GM21381 (cell line): Measurements from ENCODE around the gene TANC1.

Experiments used
- ATAC-seq: cut with Tn5 transposase; IDR thresholded peaks from one replicate; pipeline ENCODE4 v1.9.1; 2021; ENCODE audit warnings: mild to moderate bottlenecking, moderate library complexity; ENCODE audit not compliant: unreplicated experiment

TANC1 gene

GRCh38 chr2:159053161-159054031 is 85.0 kb downstream of the TANC1 start:
- no peak for ATAC-seq

DNA sequence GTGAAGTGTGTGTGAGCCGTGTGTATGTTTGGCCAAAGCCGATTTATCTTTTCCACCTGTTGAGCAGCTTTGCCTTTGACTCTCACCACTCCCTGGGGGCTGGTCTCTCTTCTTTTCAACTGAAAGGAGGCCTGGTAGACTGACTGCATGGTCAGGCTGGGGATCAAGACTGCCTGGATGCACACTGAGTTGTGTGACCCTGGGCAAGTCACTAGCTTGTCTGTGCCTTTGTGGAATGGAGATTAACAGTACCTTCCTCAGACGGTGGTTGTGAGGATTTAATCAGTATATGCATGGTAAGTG is 85.5 kb downstream of the TANC1 start:
- ATAC-seq: no peak

- ATAC-seq: no peak
Measured at GRCh38 chr2:159054985-159055384, 86.5 kb downstream of the TANC1 start.

DNA sequence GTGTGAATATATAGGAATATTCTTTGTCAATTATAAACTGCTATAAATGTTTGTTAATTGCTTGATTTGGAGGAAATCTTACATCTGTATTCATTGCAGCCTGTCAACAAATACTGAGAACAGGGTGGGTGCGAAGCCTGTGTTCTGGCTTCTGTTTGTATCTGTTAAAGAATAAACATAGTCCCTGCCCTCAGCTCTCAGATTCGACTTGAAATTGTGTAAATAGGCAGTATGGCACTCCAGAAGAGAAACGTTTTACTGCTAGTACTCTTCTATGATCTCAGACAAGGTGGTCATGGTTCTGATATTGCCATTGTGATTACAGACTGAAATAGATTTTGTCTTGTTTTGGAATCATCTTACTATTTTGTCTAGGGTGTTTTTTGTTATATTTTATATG is 92.1 kb downstream of the TANC1 start:
- ATAC-seq: no peak

DNA sequence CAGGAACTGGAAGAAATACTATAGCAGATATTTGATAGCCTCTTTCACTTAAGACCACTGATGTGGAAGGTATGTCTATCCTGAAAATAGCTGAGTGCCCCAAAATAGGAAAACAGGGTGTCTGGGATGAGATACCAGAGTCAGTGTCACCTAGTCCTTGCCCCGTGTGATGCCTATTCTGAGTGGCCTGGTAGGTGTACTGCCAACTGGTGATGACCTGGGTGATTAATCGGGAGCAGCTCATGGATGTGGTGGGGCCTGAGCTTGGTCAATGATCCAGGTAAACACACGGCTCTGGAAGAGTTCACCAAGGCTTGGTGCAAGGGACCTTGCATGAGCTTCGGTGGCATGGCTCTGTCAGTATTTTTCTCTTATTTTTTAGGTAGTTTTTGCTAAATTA is 95.2 kb downstream of the TANC1 start:
- no peak for ATAC-seq

- ATAC-seq: no peak
Measured at GRCh38 chr2:159064446-159065301, 96.2 kb downstream of the TANC1 start.

DNA sequence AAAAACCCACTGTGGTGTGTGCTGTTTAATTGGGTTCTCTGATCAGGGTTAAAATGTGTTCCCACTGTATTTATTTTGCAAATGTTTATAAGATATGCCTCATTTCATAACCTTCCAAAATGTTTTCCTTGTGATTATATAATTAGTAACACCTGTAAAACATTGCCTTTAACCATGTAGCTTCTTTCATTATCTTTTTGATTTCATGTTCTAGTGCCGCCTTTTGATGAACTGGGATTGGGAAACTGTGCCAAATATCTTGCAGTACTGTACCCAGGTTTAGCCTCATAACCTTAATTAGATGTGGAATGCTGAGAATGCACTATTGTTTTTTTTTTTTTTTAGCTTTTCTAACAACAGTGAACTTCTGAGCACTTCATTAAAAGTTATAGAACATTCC is 96.9 kb downstream of the TANC1 start:
- ATAC-seq: no peak

- ATAC-seq: no peak
Measured at GRCh38 chr2:159065891-159066290, 97.5 kb downstream of the TANC1 start.

DNA sequence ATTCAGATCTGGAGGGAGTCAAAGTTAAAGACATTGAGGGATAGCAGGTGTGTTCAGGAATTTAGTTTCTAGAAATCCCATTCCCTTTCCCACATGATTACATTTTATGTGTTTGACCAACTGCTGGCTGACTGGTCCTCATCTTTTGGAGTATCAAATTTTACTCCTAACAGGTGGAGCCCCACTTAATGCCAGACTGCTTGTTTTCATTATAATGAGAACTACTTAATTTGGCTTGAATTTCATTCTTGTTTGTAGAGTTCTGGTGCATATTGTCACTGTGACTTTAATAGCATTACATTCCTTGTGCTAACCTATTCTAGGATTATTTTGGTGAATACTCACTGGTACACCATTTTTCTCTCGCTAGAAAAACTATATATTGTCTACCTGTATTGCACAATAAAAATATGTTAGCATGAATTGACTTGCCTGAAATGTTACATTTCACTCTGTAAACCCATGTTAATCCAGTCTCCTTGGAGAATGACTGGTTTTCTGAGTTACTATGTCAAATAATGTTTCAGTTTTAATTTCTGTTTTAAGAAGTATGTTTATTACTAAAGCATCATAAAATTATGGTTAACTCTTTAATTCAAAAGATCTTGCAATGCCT is 98.2 kb downstream of the TANC1 start:
- ATAC-seq: no peak

DNA sequence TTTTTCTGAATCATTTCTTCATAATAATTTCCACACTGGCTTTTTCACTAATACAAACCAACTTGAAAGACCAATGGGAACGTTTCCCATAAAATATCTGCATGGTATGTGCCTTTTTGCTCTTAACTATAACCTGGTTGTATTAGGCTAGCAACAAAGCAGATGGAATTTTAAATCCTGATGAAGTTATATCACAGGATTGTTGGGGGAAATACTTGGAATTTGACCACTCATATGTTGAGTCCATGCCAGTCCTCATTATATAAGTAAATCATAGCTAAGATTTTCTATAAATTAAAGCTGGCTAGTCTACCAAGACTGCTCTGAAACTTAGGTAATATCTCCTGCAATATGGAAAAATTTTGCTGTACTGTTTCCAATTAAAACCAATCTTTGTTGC is 99.5 kb downstream of the TANC1 start:
- ATAC-seq: no peak

DNA sequence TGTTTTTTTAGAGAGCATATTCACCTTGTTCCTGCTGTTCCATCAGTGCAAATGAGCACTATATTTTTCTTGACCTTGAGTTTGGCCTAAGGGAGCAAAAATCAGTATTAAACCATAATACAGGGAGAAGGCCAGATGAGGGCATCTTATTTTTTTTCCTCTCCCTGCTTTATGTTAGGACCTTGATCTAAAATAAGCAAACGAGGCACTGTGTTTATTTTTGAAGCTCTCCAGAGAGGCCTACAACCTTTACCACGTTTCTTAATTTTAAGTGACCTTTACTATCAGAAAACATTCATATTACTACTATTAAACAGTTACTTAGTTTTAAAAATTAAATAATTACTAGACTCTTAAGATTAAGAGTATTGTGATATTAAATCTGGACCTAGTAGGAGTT is 100.8 kb downstream of the TANC1 start:
- ATAC-seq: no peak

GRCh38 chr2:159070235-159070634 is 101.8 kb downstream of the TANC1 start:
- no peak for ATAC-seq

DNA sequence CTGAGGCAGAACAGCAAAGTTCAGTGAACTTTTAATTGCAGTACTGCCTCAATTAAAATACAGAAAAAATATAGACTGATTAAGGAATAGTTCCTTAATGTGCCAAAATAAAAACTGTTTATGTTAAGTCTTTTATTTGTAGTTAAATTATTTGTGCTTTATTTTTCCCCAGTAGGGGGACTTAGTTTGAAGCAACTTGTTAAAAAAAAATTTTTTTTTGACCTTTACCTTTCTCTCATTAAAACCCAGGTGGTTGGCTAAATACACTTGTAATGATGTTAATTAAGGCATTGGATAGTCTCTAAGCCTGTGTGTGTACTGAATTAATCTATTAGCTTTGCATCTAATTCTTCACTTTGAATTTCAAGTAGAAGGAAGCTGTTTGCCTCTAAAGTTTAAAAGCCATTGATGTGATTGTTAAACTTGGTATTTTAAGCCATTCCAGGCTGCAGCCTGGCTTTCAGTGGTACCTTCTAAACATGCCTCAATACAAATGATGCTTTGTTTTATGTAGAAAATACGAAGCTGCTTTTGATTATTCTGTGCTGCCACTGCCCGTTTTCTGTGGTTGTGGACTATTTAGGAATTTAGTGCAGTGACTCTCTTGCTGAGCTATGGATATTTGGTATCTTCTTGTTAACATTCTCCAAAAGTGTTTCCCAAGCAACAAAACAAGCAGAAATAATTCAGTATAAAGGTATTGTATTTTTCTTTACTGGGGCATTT is 102.9 kb downstream of the TANC1 start:
- ATAC-seq: no peak

DNA sequence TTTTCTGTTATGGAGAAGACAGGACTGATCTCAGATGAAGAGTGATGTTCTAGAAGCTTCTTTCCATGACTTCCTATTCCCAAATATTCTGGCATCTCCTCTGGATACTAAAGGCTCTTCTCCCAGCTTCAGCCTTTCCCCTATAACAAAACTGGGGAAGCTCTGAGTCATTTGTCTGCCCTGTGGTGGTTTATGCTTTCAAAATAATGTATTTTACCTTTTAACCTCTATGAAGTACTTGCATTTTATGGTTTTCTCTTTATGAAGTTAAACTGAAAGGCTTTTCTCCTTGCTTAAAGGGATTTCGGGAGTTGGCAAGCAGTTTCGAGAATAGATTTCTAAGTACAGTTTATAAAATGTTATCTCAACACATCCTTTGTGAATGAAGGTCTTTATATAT is 104.4 kb downstream of the TANC1 start:
- no peak for ATAC-seq

DNA sequence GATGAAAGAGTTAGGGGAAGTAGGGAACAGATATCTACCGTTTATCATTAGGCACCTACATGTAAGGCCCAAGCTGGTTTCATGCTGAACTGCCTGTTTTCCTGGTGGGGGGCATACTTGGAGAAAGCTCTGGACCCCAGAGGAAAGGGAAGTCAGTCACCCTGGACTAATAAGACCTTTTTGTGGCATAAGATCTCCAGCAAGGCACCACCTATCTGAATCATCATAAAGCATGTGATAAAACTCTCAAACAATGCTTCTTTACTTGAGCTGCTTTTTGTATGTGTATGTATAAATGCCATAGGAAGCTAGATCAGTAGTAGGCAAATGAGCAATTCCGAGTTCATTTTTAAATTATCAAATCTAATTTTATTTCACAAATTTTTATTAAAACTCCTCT is 104.8 kb downstream of the TANC1 start:
- no peak for ATAC-seq

GRCh38 chr2:159074605-159075004 is 106.2 kb downstream of the TANC1 start:
- ATAC-seq: no peak

DNA sequence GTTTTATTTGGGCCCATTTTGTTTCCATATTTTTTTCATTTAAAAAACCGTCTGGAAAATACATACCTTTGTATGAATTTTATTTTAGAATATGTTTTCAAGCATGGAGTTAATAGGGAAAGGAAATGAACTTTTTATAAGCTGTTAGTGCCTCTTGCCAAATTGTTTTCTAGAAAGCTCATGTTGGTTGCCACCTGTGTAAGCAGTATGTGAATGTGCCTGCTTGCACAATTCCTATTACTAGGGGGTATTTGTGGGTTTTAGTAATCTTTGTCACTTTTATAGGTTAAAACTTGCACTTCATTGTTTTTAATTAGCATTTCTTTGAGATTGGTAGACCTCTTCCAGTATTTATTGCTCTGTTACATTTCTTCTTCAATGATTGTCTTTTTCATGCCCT is 107.3 kb downstream of the TANC1 start:
- no peak for ATAC-seq

DNA sequence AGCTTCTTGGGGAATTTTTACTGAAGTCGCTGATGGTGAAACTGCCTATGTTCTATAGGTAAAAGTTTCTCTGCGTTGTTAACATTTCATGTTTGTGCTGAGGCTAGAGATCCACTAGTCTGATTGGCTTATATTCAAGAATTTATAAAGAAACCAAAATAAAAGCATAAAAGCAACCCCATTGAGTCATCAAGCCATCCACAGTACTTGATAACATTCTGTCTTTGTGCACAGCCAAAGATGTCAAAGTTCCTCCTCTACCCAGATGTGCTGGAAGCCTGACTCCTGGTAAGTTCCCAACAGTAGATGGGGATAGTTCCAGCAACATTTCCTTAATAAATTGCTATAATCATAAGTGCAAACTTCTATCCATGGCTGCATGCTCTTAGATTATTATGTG is 107.8 kb downstream of the TANC1 start:
- ATAC-seq: no peak

DNA sequence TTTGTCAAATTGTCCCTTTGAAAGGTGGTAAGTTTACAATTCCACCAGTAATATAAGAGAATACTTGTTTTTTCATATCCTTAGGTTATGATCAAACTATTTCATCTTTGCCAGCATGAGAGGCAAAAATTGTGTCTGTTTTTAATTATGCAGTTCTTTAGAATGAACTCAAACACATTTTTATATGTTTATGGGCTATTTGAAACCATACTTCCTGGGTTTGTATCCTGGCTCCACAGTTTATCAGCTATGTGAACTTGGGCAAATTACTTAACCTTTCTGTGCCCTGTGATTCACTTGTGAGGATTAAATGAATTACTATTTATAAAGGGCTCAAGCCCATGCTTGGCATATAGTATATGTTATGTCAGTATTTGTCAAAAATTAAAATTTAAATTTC is 109.4 kb downstream of the TANC1 start:
- no peak for ATAC-seq

- ATAC-seq: no peak
Measured at GRCh38 chr2:159078443-159078842, 110.0 kb downstream of the TANC1 start.

- ATAC-seq: no peak
Measured at GRCh38 chr2:159080641-159081040, 112.2 kb downstream of the TANC1 start.
